Measurements from ENCODE around the gene PPP2R3B.
"Not testable (repeated sequence)": the region's sequence is repeated elsewhere in the genome, so short reads cannot be mapped to it uniquely, and the experiment has no call there.

Gene PPP2R3B

GRCh38 chrX:351736-352135 is 35.0 kb downstream of the PPP2R3B start:
- DNase-seq = no peak

GRCh38 chrX:351324-351641 is 35.4 kb downstream of the PPP2R3B start:
- not testable (repeated sequence) for DNase-seq

- DNase-seq = no peak
Observed at GRCh38 chrX:350534-351323, 36.0 kb downstream of the PPP2R3B start.

- no peak for DNase-seq
Observed at GRCh38 chrX:350148-350533, 36.6 kb downstream of the PPP2R3B start.

- no peak for DNase-seq
Observed at GRCh38 chrX:349702-350101, 37.0 kb downstream of the PPP2R3B start.

GRCh38 chrX:349196-349595 is 37.5 kb downstream of the PPP2R3B start:
- DNase-seq = no peak

GRCh38 chrX:348461-349117 is 38.1 kb downstream of the PPP2R3B start:
- no peak for DNase-seq

GRCh38 chrX:347351-348117 is 39.2 kb downstream of the PPP2R3B start:
- DNase-seq = no peak

GRCh38 chrX:346034-346813 is 40.5 kb downstream of the PPP2R3B start:
- no peak for DNase-seq

GRCh38 chrX:345020-345925 is 41.4 kb downstream of the PPP2R3B start:
- no peak for DNase-seq

GRCh38 chrX:344371-344901 is 42.3 kb downstream of the PPP2R3B start:
- DNase-seq = no peak

GRCh38 chrX:341541-342101 is 45.1 kb downstream of the PPP2R3B start:
- no peak for DNase-seq

GRCh38 chrX:340641-341423 is 45.9 kb downstream of the PPP2R3B start:
- no peak for DNase-seq

GRCh38 chrX:340121-340520 is 46.6 kb downstream of the PPP2R3B start:
- DNase-seq = no peak

- no peak for DNase-seq
Observed at GRCh38 chrX:338836-339400, 47.8 kb downstream of the PPP2R3B start.

GRCh38 chrX:338281-338835 is 48.3 kb downstream of the PPP2R3B start:
- no peak for DNase-seq

- no peak for DNase-seq
Observed at GRCh38 chrX:337331-337831, 49.3 kb downstream of the PPP2R3B start.

- no peak for DNase-seq
Observed at GRCh38 chrX:336227-336626, 50.5 kb downstream of the PPP2R3B start.

- DNase-seq = no peak
Observed at GRCh38 chrX:335758-336155, 51.0 kb downstream of the PPP2R3B start.

Measured in fibroblast of upper back skin (primary cell).